OCI-M2 (cell line): ENCODE results near the gene ZNF771.
"Not testable (repeated sequence)": the region's sequence is repeated elsewhere in the genome, so short reads cannot be mapped to it uniquely, and the experiment has no call there.

Experiments used
- DNase-seq: peaks from one replicate; lab custom pipeline; 2025; ENCODE audit not compliant: unreplicated experiment; lab: John Stamatoyannopoulos, UW

The ZNF771 gene

DNA sequence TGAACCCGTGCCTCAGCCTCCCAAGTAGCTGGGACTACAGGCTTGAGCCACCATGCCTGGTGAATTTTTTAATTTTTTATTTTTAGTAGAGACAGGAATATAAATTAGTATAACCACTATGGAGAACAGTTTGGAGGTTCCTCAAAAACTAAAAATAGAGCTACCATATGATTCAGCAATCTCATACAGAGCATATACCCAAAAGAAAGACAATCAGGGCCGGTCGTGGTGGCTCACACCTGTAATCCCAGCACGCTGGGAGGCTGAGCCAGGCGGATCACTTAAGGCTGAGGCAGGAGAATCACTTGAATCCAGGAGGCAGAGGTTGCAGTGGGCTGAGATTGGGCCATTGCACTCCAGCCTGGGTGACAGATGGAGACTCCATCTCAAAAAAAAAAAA lies 54.0 kb downstream of the ZNF771 start:
- DNase-seq = not testable (repeated sequence)

DNA sequence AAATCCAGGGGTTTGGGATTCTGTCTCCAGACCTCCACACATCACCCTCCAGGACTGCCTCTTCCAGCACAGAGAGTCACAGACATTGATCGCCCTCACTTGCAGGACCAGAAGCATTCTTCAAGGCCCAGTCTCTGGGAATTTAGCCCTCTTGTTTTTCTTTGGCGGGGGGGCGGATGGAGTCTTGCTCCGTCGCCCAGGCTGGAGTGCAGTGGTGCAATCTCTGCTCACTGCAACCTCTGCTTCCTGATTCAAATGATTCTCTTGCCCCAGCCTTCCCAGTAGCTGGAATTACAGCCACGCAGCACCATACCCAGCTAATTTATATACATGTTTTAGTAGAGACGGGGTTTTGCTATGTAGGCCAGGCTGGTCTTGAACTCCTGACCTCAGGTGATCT lies 56.7 kb downstream of the ZNF771 start:
- no peak for DNase-seq
